ENCODE measurements around the gene TDRD15. TPM values are rescaled to one million over a fixed set of nuclear protein-coding genes. Genes with fewer than 3 reads are reported as not detected.
A peak's percentile ranks its signal among the peaks of the same experiment; 100 is the strongest.

TDRD15 gene
- total RNA-seq, 6 donors from 2014 or later: 0.07 to 0.11 TPM; not detected in 4

DNA sequence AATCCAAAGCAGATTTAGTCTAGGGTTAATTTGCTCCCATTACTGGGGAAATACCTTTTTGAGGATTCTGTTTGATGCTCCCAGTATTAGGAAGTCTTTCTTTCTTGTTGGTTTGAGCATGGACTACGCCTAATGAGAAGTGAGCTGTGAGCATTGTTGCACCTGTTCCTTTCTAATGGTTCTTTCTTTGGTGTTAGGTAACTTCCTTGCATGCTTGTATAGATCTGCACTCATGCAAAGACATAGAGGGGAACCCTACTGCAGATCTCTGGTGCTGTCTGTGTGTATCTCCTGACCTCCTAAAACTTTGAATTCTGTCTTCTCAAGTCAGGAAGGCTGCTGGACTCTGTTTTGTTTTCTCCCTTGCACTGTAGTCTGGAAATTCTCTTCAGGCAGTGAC, 12.8 kb upstream of the TDRD15 start:
- no peak for ATAC-seq (ENCODE audit: low FRiP score in 2 of 2)
- Histone ChIP-seq H3K4me1 (no peaks in the 10 kb centered on the region), H3K4me3 (no peak overlapping the region), H3K27ac (no peak overlapping the region), H3K9me3 (no peaks in the 10 kb centered on the region), H3K36me3 (no peaks in the 10 kb centered on the region), H3K27me3 (no peaks in the 10 kb centered on the region)
- WGBS, 2 donors: 84 to 97% methylated on average over 1 of the region's 1 CpG
- no peak for TF ChIP-seq POLR2A (IDR thresholded peaks at IDR 0.05)
- no peak for DNase-seq

DNA sequence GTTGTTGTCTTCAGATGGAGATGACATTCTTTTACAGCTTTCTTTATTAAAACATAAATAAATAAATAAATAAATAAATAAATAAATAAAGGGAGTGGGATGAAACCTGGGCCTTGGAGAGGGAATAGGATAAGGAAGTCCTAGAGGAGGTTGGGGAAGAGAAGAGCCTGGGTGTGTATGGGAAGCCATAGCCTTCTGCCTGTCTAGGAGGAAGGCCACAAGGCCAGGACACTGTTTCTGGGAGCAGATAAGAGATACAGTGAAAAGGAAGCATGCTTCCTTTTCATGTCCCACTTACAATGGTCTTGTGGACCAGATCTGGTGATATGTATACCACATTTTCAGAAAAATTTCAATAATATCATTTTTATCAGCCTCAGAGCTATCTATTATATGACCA, 6.1 kb upstream of the TDRD15 start:
- no peaks in the 10 kb centered on the region for H3K9me3 ChIP-seq
- H3K4me1 ChIP-seq: no peaks in the 10 kb centered on the region
- no peak overlapping the region for H3K4me3 ChIP-seq
- H3K27me3 ChIP-seq: no peaks in the 10 kb centered on the region
- H3K27ac ChIP-seq: no peak overlapping the region
- H3K36me3 ChIP-seq: no peaks in the 10 kb centered on the region
- ATAC-seq (ENCODE audit: low FRiP score in 2 of 2) (no peak), DNase-seq (no peak)
- TF ChIP-seq, protein P1, sequence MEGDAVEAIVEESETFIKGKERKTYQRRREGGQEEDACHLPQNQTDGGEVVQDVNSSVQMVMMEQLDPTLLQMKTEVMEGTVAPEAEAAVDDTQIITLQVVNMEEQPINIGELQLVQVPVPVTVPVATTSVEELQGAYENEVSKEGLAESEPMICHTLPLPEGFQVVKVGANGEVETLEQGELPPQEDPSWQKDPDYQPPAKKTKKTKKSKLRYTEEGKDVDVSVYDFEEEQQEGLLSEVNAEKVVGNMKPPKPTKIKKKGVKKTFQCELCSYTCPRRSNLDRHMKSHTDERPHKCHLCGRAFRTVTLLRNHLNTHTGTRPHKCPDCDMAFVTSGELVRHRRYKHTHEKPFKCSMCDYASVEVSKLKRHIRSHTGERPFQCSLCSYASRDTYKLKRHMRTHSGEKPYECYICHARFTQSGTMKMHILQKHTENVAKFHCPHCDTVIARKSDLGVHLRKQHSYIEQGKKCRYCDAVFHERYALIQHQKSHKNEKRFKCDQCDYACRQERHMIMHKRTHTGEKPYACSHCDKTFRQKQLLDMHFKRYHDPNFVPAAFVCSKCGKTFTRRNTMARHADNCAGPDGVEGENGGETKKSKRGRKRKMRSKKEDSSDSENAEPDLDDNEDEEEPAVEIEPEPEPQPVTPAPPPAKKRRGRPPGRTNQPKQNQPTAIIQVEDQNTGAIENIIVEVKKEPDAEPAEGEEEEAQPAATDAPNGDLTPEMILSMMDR (IDR thresholded peaks at IDR 0.05): no peak
- TF ChIP-seq POLR2AphosphoS5 (IDR thresholded peaks at IDR 0.05) (no peak), POLR2A (IDR thresholded peaks at IDR 0.05) (no peak), EP300 (IDR thresholded peaks at IDR 0.05) (no peak)

DNA sequence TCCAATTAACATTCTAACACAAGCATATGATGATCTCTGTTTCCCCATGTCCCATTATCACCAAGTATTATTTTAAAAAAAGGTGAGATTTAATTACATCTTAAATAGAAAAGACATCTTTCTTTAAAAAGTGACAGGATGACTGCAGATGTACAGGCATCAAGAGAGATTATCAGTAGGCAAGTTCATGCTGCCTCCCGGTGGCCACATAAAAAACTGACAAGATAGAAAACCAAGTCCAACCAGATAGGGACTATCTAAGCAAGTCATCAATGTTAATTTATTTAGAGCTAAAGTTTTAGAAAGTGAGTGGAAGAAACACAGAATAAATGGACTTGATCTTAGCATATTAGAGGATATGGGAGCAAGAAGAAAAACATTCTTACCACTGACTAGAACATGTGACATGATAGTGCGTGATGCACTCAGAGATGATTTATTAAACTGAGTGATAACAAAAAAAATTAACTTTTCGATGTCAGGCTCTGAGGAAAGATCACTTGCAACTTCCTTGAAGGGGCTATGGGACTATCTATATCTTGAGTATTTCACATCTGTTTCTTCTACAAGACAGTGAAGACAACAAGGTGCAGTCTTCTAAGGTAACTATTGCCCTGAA, 5.4 kb upstream of the TDRD15 start:
- TF ChIP-seq, protein P1 (IDR thresholded peaks at IDR 0.05): peak in 4 of 6 experiments; percentile 27 to 48 (median 46)
- no peak for TF ChIP-seq POLR2A (IDR thresholded peaks at IDR 0.05)
- TF ChIP-seq POLR2AphosphoS5 (IDR thresholded peaks at IDR 0.05): no peak
- H3K4me3 ChIP-seq: no peak overlapping the region
- peak in 1 of 2 donors; percentile 58 for ATAC-seq (ENCODE audit: low FRiP score in 2 of 2)
- no peaks in the 10 kb centered on the region for H3K27me3 ChIP-seq
- H3K4me1 ChIP-seq: no peaks in the 10 kb centered on the region
- no peaks in the 10 kb centered on the region for H3K9me3 ChIP-seq
- H3K36me3 ChIP-seq: no peaks in the 10 kb centered on the region
- H3K27ac ChIP-seq: no peak overlapping the region
- DNase-seq: no peak
- WGBS, 2 donors: 49 to 53% methylated on average over 3 of the region's 3 CpGs

DNA sequence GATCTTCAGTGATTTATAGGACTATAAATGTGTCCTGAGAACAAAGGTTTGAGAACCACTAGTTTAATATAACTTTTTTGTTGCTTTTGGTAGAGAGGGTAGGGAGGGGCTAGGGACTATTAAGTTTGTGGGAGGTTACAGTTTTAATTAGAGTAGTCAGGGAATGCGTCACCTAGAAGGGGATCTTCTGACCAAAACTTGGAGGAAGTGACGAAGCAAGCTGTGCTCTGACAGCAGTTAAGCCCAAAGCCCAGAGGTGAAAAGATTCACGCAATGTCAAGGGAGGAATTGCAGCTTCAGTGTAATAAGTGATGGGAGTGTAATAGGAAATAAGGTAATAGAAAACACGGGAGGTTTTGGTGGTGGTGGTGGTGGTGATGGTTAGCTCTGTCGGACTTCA, 8.1 kb downstream of the TDRD15 start:
- WGBS, 2 donors: 73 to 78% methylated on average over 5 of the region's 5 CpGs
- no peak for ATAC-seq (ENCODE audit: low FRiP score in 2 of 2)
- no peaks in the 10 kb centered on the region for H3K4me1 ChIP-seq

DNA sequence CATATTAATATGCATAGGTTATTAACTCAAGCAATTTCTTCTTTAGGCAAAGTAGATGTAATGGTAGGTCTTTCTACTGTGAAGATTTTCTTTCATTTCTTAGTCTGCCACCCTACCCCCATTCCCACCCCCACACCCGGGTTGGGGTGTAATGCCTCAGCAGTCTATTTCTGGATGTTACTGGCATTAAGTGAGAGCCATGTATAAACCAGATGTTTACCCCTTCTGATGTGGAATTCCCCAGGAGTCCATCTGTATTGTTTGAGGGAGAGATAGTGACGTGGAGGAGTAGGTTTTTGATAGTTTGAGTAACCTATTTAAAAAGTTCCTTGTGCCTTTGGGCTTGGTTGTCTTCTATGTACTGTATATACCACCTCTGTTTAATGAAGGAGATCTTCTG, 11.8 kb downstream of the TDRD15 start:
- no peak for TF ChIP-seq POLR2AphosphoS5 (IDR thresholded peaks at IDR 0.05)
- TF ChIP-seq, protein P1 (IDR thresholded peaks at IDR 0.05): no peak
- no peak for TF ChIP-seq POLR2A (IDR thresholded peaks at IDR 0.05)
- TF ChIP-seq EP300 (IDR thresholded peaks at IDR 0.05): no peak
- Histone ChIP-seq H3K27ac (no peak overlapping the region), H3K4me3 (no peak overlapping the region), H3K4me1 (no peaks in the 10 kb centered on the region), H3K36me3 (no peaks in the 10 kb centered on the region), H3K27me3 (no peaks in the 10 kb centered on the region), H3K9me3 (no peaks in the 10 kb centered on the region)
- no peak for DNase-seq
- ATAC-seq (ENCODE audit: low FRiP score in 2 of 2): no peak
- 72 to 82% methylated on average over 2 of the region's 2 CpGs for WGBS, 2 donors

More for the DNA sequence above, 8.1 kb downstream of the TDRD15 start:
- Histone ChIP-seq H3K9me3 (no peaks in the 10 kb centered on the region), H3K36me3 (no peaks in the 10 kb centered on the region), H3K4me3 (no peak overlapping the region), H3K27ac (no peak overlapping the region), H3K27me3 (no peaks in the 10 kb centered on the region)
- no peak for DNase-seq
- TF ChIP-seq, protein P1 (IDR thresholded peaks at IDR 0.05): no peak
- TF ChIP-seq EP300 (IDR thresholded peaks at IDR 0.05): no peak
- TF ChIP-seq POLR2AphosphoS5 (IDR thresholded peaks at IDR 0.05): no peak
- no peak for TF ChIP-seq POLR2A (IDR thresholded peaks at IDR 0.05)

Measured in upper lobe of left lung (tissue), 6 donors.